PC-9 (cell line): ENCODE data around the gene MAL. TPM values are rescaled to one million over a fixed set of nuclear protein-coding genes. Genes with fewer than 3 reads are reported as not detected.

Experiments
- BruUV-seq: library from RNA; stranded (reverse); fragments of 400-500 nt; replicated peaks from 2 replicates; lab custom pipeline; 2021; lab: Mats Ljungman, UMichigan
- CTCF ChIA-PET: fragments of 300-600 bp; sonication (Branson Sonifier 250); formaldehyde crosslinking; loops from one replicate; lab custom pipeline; 2022; ENCODE audit warnings: antibody characterized with exemption; lab: Charles Lee
- POLR2A ChIA-PET: fragments of 300-600 bp; sonication (Branson Sonifier 250); formaldehyde crosslinking; loops from one replicate; lab custom pipeline; 2022; ENCODE audit warnings: antibody characterized with exemption; ENCODE audit not compliant: unreplicated experiment; lab: Charles Lee
- DNase-seq, 2 experiments: peaks; one replicate each; pipeline versions ENCODE4 v3.0.0 to v3.0.0-alpha.2; 2015 to 2022; ENCODE audit warnings: mixed read lengths in 1 of 2
- H2AFZ ChIP-seq: fragments of 200-600 bp; sonication (generic); 2 replicates; pipeline ENCODE4 v1.8.1; 2017; ENCODE audit warnings: antibody characterized with exemption
- H3F3A ChIP-seq: fragments of 200-600 bp; sonication (generic); 2 replicates; pipeline ENCODE4 v1.8.1; 2017; ENCODE audit warnings: antibody characterized with exemption, mild to moderate bottlenecking, low read depth; ENCODE audit not compliant: insufficient read depth
- H3K27ac ChIP-seq: fragments of 200-600 bp; sonication (generic); 2 replicates; pipeline ENCODE4 v1.6.1; 2016; ENCODE audit warnings: mixed run types
- H3K27me3 ChIP-seq: fragments of 200-600 bp; sonication (generic); 2 replicates; pipeline ENCODE4 v1.6.1; 2016; ENCODE audit warnings: low read depth, mixed run types; ENCODE audit not compliant: insufficient read depth
- H3K36me3 ChIP-seq: fragments of 200-600 bp; sonication (generic); 2 replicates; pipeline ENCODE4 v1.6.1; 2016; ENCODE audit warnings: low read depth, mixed run types
- H3K4me1 ChIP-seq: fragments of 200-600 bp; sonication (generic); replicated peaks from 2 replicates; pipeline ENCODE4 v1.6.1; 2016; ENCODE audit warnings: mixed run types; ENCODE audit not compliant: insufficient read depth
- H3K4me2 ChIP-seq: fragments of 200-600 bp; sonication (generic); 2 replicates; pipeline ENCODE4 v1.6.1; 2017; ENCODE audit warnings: mixed run types
- H3K4me3 ChIP-seq: fragments of 200-600 bp; sonication (generic); 2 replicates; pipeline ENCODE4 v1.6.1; 2016; ENCODE audit warnings: mixed run types
- H3K79me2 ChIP-seq: fragments of 200-600 bp; sonication (generic); 2 replicates; pipeline ENCODE4 v1.6.1; 2017; ENCODE audit warnings: low read depth, mixed run types
- H3K9me2 ChIP-seq: fragments of 200-600 bp; sonication (generic); 2 replicates; pipeline ENCODE4 v1.8.1; 2017; ENCODE audit warnings: mild to moderate bottlenecking; ENCODE audit not compliant: insufficient read depth
- H3K9me3 ChIP-seq: fragments of 200-600 bp; sonication (generic); 2 replicates; pipeline ENCODE4 v1.8.1; 2016; ENCODE audit warnings: low read depth; ENCODE audit not compliant: insufficient read depth
- H4K20me1 ChIP-seq: fragments of 200-600 bp; sonication (generic); 2 replicates; pipeline ENCODE4 v1.8.1; 2017; ENCODE audit not compliant: insufficient read depth
- CTCF ChIP-seq: fragments of 200-600 bp; sonication (generic); conservative IDR thresholded peaks from 2 replicates; pipeline ENCODE4 v1.6.1; 2017; ENCODE audit warnings: mixed run types, antibody characterized with exemption, mild to moderate bottlenecking, moderate library complexity
- EZH2 ChIP-seq: fragments of 200-600 bp; sonication (generic); IDR thresholded peaks from 2 replicates; pipeline ENCODE4 v1.8.0; 2017; ENCODE audit warnings: antibody characterized with exemption, low read depth
- intact Hi-C: fragments of 100-400 bp; cut with micrococcal nuclease; formaldehyde crosslinking; loops from one replicate; pipeline ENCODE4 v1.10.0; 2022; ENCODE audit not compliant: unreplicated experiment
- total RNA-seq: library from RNA; stranded (reverse); gene quantifications from 2 replicates; pipeline ENCODE4 v1.2.3, GENCODE V29; 2021

Gene MAL
- total RNA-seq, 1 experiment from 2014 or later: 146 TPM

- Histone ChIP-seq H3K27ac (0 out of 2 replicates have a peak overlapping the region, but pooled peaks have one; percentile 24), H3K9me2 (no peaks in the 10 kb centered on the region), H3K9me3 (no peaks in the 10 kb centered on the region), H4K20me1 (peaks cover 4% of the 10 kb centered on the region), H3K36me3 (no peaks in the 10 kb centered on the region), H2AFZ (no peak overlapping the region), H3K4me3 (no peak overlapping the region), H3K4me2 (no peak overlapping the region; the same call in 1 of the 2 replicates), H3K4me1 (peaks cover 58% of the 10 kb centered on the region), H3K27me3 (no peaks in the 10 kb centered on the region), H3F3A (peaks cover 40% of the 10 kb centered on the region; the same call in 1 of the 2 replicates), H3K79me2 (peaks cover 20% of the 10 kb centered on the region; the same call in 1 of the 2 replicates)
- DNase-seq: peak in 1 of 2 experiments; percentile 66
- BruUV-seq: no TSS peak
- CTCF ChIA-PET: interaction anchor here (1.0 kb wide), 1 partner anchor 61 kb away, joined by 6 read pairs; no protein-coding TSS in a partner anchor
- 0 out of 2 replicates have a peak, but pooled peaks have one; percentile 23 for TF ChIP-seq CTCF
- no peak for TF ChIP-seq EZH2
- intact Hi-C loops: no loop called here
- POLR2A ChIA-PET: no interaction called here
These were observed 6.5 kb upstream of the MAL start for GRCh38 chr2:95018861-95019550.

GRCh38 chr2:95019572-95019971 is 5.9 kb upstream of the MAL start:
- BruUV-seq: no TSS peak
- Histone ChIP-seq H2AFZ (no peak overlapping the region), H3K4me1 (peaks cover 64% of the 10 kb centered on the region), H3K36me3 (no peaks in the 10 kb centered on the region), H3K27me3 (no peaks in the 10 kb centered on the region), H3K4me2 (no peak overlapping the region; the same call in 1 of the 2 replicates), H3F3A (peaks cover 45% of the 10 kb centered on the region; the same call in 1 of the 2 replicates), H3K4me3 (no peak overlapping the region), H4K20me1 (peaks cover 4% of the 10 kb centered on the region), H3K9me3 (no peaks in the 10 kb centered on the region), H3K79me2 (peaks cover 26% of the 10 kb centered on the region), H3K9me2 (no peaks in the 10 kb centered on the region), H3K27ac (peak overlapping the region; percentile 24; the same call in 1 of the 2 replicates)
- TF ChIP-seq EZH2 (no peak), CTCF (no peak)
- DNase-seq: no peak
- intact Hi-C loops: no loop called here
- ChIA-PET POLR2A (no interaction called here), CTCF (interaction anchor here (1.0 kb wide), 1 partner anchor 60 kb away, joined by 6 read pairs; no protein-coding TSS in a partner anchor)

GRCh38 chr2:95020275-95021022 is 5.1 kb upstream of the MAL start:
- Histone ChIP-seq H3K9me2 (no peaks in the 10 kb centered on the region), H3K27me3 (no peaks in the 10 kb centered on the region), H3K36me3 (no peaks in the 10 kb centered on the region), H3K79me2 (peaks cover 33% of the 10 kb centered on the region), H3K4me3 (no peak overlapping the region), H3K4me1 (peaks cover 71% of the 10 kb centered on the region), H3K27ac (peak overlapping the region; percentile 31), H3K9me3 (no peaks in the 10 kb centered on the region), H3F3A (peaks cover 47% of the 10 kb centered on the region; the same call in 1 of the 2 replicates), H2AFZ (no peak overlapping the region), H4K20me1 (peaks cover 4% of the 10 kb centered on the region), H3K4me2 (peak overlapping the region; percentile 25)
- POLR2A ChIA-PET: no interaction called here
- no peak for TF ChIP-seq CTCF
- TF ChIP-seq EZH2: no peak
- CTCF ChIA-PET: interaction anchor here (1.2 to 4.5 kb wide), 2 partner anchors 34 to 58 kb away, joined by 4 to 62 read pairs; no protein-coding TSS in a partner anchor
- BruUV-seq: no TSS peak
- peak; percentile 58 to 85 for DNase-seq
- intact Hi-C loops: no loop called here
